Endodermal cell (in vitro differentiated cells): ENCODE data around the gene ATRNL1. TPM values are rescaled to one million over a fixed set of nuclear protein-coding genes. Genes with fewer than 3 reads are reported as not detected.

Experiments
- DNase-seq: peaks from one replicate; pipeline ENCODE4 v3.0.0-alpha.2; 2017
- H3K27ac ChIP-seq: 2 replicates; pipeline ENCODE4 v1.5.1; 2013; ENCODE audit warnings: mild to moderate bottlenecking, low read depth, low read length, moderate library complexity
- H3K27me3 ChIP-seq: 2 replicates; pipeline ENCODE4 v1.6.1; 2013; ENCODE audit warnings: mild to moderate bottlenecking, low read length, moderate library complexity; ENCODE audit not compliant: insufficient read depth, control insufficient read depth, poor library complexity, severe bottlenecking
- H3K36me3 ChIP-seq: 2 replicates; pipeline ENCODE4 v1.7.0; 2013; ENCODE audit warnings: mild to moderate bottlenecking, low read length, moderate library complexity; ENCODE audit not compliant: control insufficient read depth, insufficient read depth
- H3K4me1 ChIP-seq: one replicate; pipeline ENCODE4 v1.7.0; 2013; ENCODE audit warnings: low read length; ENCODE audit not compliant: control insufficient read depth, insufficient read depth
- H3K4me3 ChIP-seq: 2 replicates; pipeline ENCODE4 v1.5.1; 2013; ENCODE audit warnings: mild to moderate bottlenecking, low read length, moderate library complexity
- H3K9ac ChIP-seq: 2 replicates; pipeline ENCODE4 v1.6.1; 2013; ENCODE audit warnings: mild to moderate bottlenecking, low read length, moderate library complexity; ENCODE audit not compliant: poor library complexity, severe bottlenecking; ENCODE audit errors: extremely low read depth
- H3K9me3 ChIP-seq: 2 replicates; pipeline ENCODE4 v1.6.1; 2013; ENCODE audit warnings: mild to moderate bottlenecking, low read length, moderate library complexity; ENCODE audit not compliant: control insufficient read depth
- H3K27ac Mint-ChIP-seq: 2 replicates; pipeline ENCODE4 v1.8.0; 2020; ENCODE audit warnings: mixed read lengths
- H3K27me3 Mint-ChIP-seq: 2 replicates; pipeline ENCODE4 v1.8.0; 2021; ENCODE audit warnings: mild to moderate bottlenecking, mixed read lengths; ENCODE audit not compliant: insufficient read depth
- H3K36me3 Mint-ChIP-seq: 2 replicates; pipeline ENCODE4 v1.8.0; 2020; ENCODE audit warnings: low read depth, mixed read lengths
- H3K4me1 Mint-ChIP-seq: 2 replicates; pipeline ENCODE4 v1.8.0; 2020; ENCODE audit warnings: mixed read lengths
- H3K4me3 Mint-ChIP-seq: 2 replicates; pipeline ENCODE4 v1.8.0; 2020; ENCODE audit warnings: mild to moderate bottlenecking, moderate library complexity, mixed read lengths
- H3K9me3 Mint-ChIP-seq: 2 replicates; pipeline ENCODE4 v1.8.0; 2020; ENCODE audit warnings: mild to moderate bottlenecking, mixed read lengths
- WGBS, 2 experiments: methylation state at CpG; one replicate each; pipeline versions ENCODE4 v1.1.5 to v1.1.7; 2013; ENCODE audit warnings: missing lambda C conversion rate in 2 of 2, mixed read lengths in 1 of 2; ENCODE audit not compliant: insufficient coverage in 1 of 2, insufficient read length in 1 of 2; 5-methylcytosine and 5-hydroxymethylcytosine counted together
- total RNA-seq, 2 donors: library from RNA; stranded (reverse); fragmentation: NEBNext Ultra II Directional in 1 of 2; extraction: Animal tissue kit (Norgen Biotek cat#: 25700) in 1 of 2; gene quantifications; 2 replicates in 1 of 2; 3 replicates in 1 of 2; pipeline ENCODE4 v1.2.1, GENCODE V29; 2021
- TF ChIP-seq, protein P1 (sequence below): fragments of 200-600 bp; sonication (generic); conservative IDR thresholded peaks from 2 replicates; pipeline ENCODE4 v1.5.0; 2021; ENCODE audit warnings: antibody characterized with exemption, mild to moderate bottlenecking

ATRNL1 gene
- total RNA-seq, 2 donors from 2014 or later = 8.0 to 9.0 TPM

DNA sequence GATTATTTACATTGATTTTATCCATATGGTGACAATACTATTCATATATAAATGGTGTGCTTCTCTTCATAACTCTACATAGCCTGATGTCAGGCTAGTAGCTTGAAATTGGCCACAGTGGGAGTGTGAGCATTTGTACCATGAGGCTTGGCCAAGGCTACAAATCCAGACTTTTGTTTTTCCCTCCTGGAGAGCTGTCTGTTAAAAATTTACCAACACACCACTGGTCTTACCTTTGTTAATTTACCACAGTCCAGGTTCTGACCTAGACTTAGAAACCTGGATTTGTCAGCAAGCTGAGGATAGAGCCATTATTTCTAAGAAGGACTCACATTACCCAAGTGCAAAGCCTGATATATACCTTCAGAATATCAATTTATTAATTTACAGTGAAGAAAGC lies 45.5 kb upstream of the ATRNL1 start:
- Mint-ChIP-seq H3K9me3 (no peaks in the 10 kb centered on the region), H3K4me3 (no peak overlapping the region), H3K4me1 (peaks cover 12% of the 10 kb centered on the region), H3K27ac (no peak overlapping the region), H3K36me3 (no peaks in the 10 kb centered on the region), H3K27me3 (no peaks in the 10 kb centered on the region)
- DNase-seq = no peak
- TF ChIP-seq, protein P1, sequence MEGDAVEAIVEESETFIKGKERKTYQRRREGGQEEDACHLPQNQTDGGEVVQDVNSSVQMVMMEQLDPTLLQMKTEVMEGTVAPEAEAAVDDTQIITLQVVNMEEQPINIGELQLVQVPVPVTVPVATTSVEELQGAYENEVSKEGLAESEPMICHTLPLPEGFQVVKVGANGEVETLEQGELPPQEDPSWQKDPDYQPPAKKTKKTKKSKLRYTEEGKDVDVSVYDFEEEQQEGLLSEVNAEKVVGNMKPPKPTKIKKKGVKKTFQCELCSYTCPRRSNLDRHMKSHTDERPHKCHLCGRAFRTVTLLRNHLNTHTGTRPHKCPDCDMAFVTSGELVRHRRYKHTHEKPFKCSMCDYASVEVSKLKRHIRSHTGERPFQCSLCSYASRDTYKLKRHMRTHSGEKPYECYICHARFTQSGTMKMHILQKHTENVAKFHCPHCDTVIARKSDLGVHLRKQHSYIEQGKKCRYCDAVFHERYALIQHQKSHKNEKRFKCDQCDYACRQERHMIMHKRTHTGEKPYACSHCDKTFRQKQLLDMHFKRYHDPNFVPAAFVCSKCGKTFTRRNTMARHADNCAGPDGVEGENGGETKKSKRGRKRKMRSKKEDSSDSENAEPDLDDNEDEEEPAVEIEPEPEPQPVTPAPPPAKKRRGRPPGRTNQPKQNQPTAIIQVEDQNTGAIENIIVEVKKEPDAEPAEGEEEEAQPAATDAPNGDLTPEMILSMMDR = no peak
- H3K27ac ChIP-seq = no peak overlapping the region
- H3K36me3 ChIP-seq = no peaks in the 10 kb centered on the region
- H3K9me3 ChIP-seq = no peaks in the 10 kb centered on the region
- H3K4me1 ChIP-seq = peaks cover 4% of the 10 kb centered on the region
- no peak overlapping the region for H3K9ac ChIP-seq
- no peaks in the 10 kb centered on the region for H3K27me3 ChIP-seq
- no peak overlapping the region for H3K4me3 ChIP-seq

GRCh38 chr10:115049318-115049717 lies 43.8 kb upstream of the ATRNL1 start:
- TF ChIP-seq, protein P1 = peak; percentile 16
- no peak for DNase-seq
- Histone ChIP-seq H3K9ac (no peak overlapping the region), H3K27ac (no peak overlapping the region), H3K36me3 (no peaks in the 10 kb centered on the region), H3K4me1 (peaks cover 4% of the 10 kb centered on the region), H3K4me3 (no peak overlapping the region), H3K27me3 (no peaks in the 10 kb centered on the region), H3K9me3 (no peaks in the 10 kb centered on the region)
- H3K4me1 Mint-ChIP-seq = peaks cover 16% of the 10 kb centered on the region
- no peaks in the 10 kb centered on the region for H3K9me3 Mint-ChIP-seq
- H3K27me3 Mint-ChIP-seq = no peaks in the 10 kb centered on the region
- no peak overlapping the region for H3K4me3 Mint-ChIP-seq
- H3K27ac Mint-ChIP-seq = no peak overlapping the region
- WGBS, 2 experiments = 85 to 93% methylated on average over 3 to 6 of the region's 6 CpGs
- H3K36me3 Mint-ChIP-seq = no peaks in the 10 kb centered on the region

DNA sequence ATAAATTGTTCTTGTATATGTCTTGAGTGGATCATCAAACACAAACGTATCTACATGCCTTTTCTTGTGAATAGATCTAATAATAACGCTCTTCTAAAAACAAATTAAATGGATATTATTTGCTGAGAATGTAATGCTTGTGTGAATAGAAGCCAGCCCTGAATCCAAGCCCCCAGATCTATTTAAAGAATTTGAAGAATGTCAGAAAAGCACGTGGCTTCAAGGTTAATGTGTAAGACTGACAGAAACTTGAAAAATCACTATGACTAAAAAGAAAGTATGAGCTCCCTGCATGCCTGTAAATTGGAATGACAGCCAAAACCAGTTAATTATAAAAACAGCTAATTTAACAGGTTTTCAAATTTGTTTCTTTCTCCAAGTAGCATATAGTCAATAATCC lies 43.2 kb upstream of the ATRNL1 start:
- peaks cover 4% of the 10 kb centered on the region for H3K4me1 ChIP-seq
- no peak overlapping the region for H3K9ac ChIP-seq
- H3K36me3 Mint-ChIP-seq = no peaks in the 10 kb centered on the region
- H3K9me3 ChIP-seq = no peaks in the 10 kb centered on the region
- H3K4me3 Mint-ChIP-seq = no peak overlapping the region
- H3K27me3 Mint-ChIP-seq = no peaks in the 10 kb centered on the region
- no peaks in the 10 kb centered on the region for H3K36me3 ChIP-seq
- H3K9me3 Mint-ChIP-seq = no peaks in the 10 kb centered on the region
- peaks cover 21% of the 10 kb centered on the region for H3K4me1 Mint-ChIP-seq
- 72% methylated on average over 3 of the region's 3 CpGs; no CpG with 5 or more reads in 1 of the 2 experiments for WGBS, 2 experiments
- no peak overlapping the region for H3K27ac ChIP-seq
- TF ChIP-seq, protein P1 = no peak
- peak overlapping the region; percentile 87 for H3K27ac Mint-ChIP-seq
- no peaks in the 10 kb centered on the region for H3K27me3 ChIP-seq
- H3K4me3 ChIP-seq = no peak overlapping the region
- DNase-seq = no peak
